Uterus (tissue), 4 donors: ENCODE results near the gene TSPAN32. TPM values are rescaled to one million over a fixed set of nuclear protein-coding genes. Genes with fewer than 3 reads are reported as not detected.
A peak's percentile ranks its signal among the peaks of the same experiment; 100 is the strongest.

Source experiments
- DNase-seq, 2 donors: peaks; one replicate each; pipeline ENCODE4 v3.0.0-alpha.2; 2019 to 2020
- H3K27ac ChIP-seq, 2 donors: fragments of 200-600 bp; sonication (generic); 1 replicate in 1 of 2; 2 replicates in 1 of 2; pipeline ENCODE4 v1.5.1; 2016 to 2018
- H3K27me3 ChIP-seq, 2 donors: fragments of 200-600 bp; sonication (generic); one replicate each; pipeline ENCODE4 v1.5.1; 2018 to 2019; ENCODE audit warnings: control low read depth in 1 of 2
- H3K36me3 ChIP-seq, 2 donors: fragments of 200-600 bp; sonication (generic); one replicate each; pipeline ENCODE4 v1.5.1; 2019; ENCODE audit warnings: control low read depth in 1 of 2
- H3K4me1 ChIP-seq, 2 donors: fragments of 200-600 bp; sonication (generic); one replicate each; pipeline ENCODE4 v1.5.1; 2018 to 2019; ENCODE audit warnings: control low read depth in 1 of 2
- H3K4me3 ChIP-seq, 2 donors: fragments of 200-600 bp; sonication (generic); 1 replicate in 1 of 2; 2 replicates in 1 of 2; pipeline ENCODE4 v1.5.1; 2018 to 2019; ENCODE audit warnings: mild to moderate bottlenecking in 1 of 2
- H3K9me3 ChIP-seq, 2 donors: fragments of 200-600 bp; sonication (generic); one replicate each; pipeline ENCODE4 v1.5.1; 2019; ENCODE audit warnings: control low read depth in 1 of 2
- POLR2A ChIP-seq, 2 donors: fragments of 450-650 bp; IDR thresholded peaks; one replicate each; pipeline ENCODE4 v1.6.1; 2016; ENCODE audit warnings: antibody characterized with exemption in 2 of 2, mild to moderate bottlenecking in 1 of 2, moderate library complexity in 1 of 2
- intact Hi-C: fragments of 100-400 bp; cut with DNase I; formaldehyde crosslinking; loops from one replicate; pipeline ENCODE4 v1.15.1; 2023; ENCODE audit warnings: low total_unique reads
- total RNA-seq, 4 donors: library from RNA; depleted of rRNA in 3 of 4; stranded (reverse); fragments of >200 nt in 3 of 4; gene quantifications; one replicate each; pipeline versions ENCODE4 v1.1.0 to v1.2.4, GENCODE V29; 2014 to 2023
- TF ChIP-seq, protein P1 (sequence below), 4 experiments: fragments of 200-600 bp in 2 of 4; fragments of 450-650 bp in 2 of 4; sonication (generic) in 2 of 4; IDR thresholded peaks; one replicate each; pipeline ENCODE4 v1.5.1; 2016 to 2019; ENCODE audit warnings: antibody characterized with exemption in 4 of 4, mild to moderate bottlenecking in 2 of 4, moderate library complexity in 1 of 4
- donor health status: DM: yes; HTN: yes; CAD: no.

TSPAN32 gene
- total RNA-seq, 4 donors from 2014 or later: 2.5 to 3.3 TPM; not detected in 2

GRCh38 chr11:2298795-2299761 is 2.7 kb upstream of the TSPAN32 start:
- H3K27me3 ChIP-seq: no peaks in the 10 kb centered on the region
- intact Hi-C loops: no loop called here
- TF ChIP-seq POLR2A (IDR thresholded peaks at IDR 0.05): no peak
- TF ChIP-seq, protein P1, sequence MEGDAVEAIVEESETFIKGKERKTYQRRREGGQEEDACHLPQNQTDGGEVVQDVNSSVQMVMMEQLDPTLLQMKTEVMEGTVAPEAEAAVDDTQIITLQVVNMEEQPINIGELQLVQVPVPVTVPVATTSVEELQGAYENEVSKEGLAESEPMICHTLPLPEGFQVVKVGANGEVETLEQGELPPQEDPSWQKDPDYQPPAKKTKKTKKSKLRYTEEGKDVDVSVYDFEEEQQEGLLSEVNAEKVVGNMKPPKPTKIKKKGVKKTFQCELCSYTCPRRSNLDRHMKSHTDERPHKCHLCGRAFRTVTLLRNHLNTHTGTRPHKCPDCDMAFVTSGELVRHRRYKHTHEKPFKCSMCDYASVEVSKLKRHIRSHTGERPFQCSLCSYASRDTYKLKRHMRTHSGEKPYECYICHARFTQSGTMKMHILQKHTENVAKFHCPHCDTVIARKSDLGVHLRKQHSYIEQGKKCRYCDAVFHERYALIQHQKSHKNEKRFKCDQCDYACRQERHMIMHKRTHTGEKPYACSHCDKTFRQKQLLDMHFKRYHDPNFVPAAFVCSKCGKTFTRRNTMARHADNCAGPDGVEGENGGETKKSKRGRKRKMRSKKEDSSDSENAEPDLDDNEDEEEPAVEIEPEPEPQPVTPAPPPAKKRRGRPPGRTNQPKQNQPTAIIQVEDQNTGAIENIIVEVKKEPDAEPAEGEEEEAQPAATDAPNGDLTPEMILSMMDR (IDR thresholded peaks at IDR 0.05): peak in 2 of 4 experiments; percentile 9 to 40
- no peak for DNase-seq
- peaks cover 0 to 5% of the 10 kb centered on the region in 2 donors for H3K4me1 ChIP-seq
- no peaks in the 10 kb centered on the region for H3K9me3 ChIP-seq
- H3K4me3 ChIP-seq: no peak overlapping the region
- no peak overlapping the region for H3K27ac ChIP-seq
- H3K36me3 ChIP-seq: no peaks in the 10 kb centered on the region

DNA sequence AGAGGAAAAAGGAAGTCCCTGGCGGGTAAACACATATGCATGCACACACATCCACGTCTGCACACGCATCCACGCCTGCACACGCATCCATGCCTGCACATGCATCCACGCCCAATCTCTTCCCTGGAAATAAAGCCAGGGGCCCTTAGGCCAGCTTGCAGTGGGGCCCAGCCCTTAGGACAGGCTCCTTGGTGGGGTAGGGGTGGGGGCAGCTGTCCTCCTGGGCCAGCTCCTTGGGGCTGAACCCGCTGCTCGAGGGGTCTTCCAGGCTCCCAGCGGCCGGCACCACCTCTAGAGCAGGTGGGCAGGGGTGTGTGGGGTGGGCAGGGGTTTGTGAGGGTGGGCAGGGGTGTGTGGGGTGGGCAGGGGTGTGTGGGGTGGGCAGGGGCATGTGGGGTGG is 2.0 kb upstream of the TSPAN32 start:
- Histone ChIP-seq H3K36me3 (no peaks in the 10 kb centered on the region), H3K4me1 (peaks cover 3 to 7% of the 10 kb centered on the region in 2 donors), H3K27me3 (no peaks in the 10 kb centered on the region), H3K9me3 (no peaks in the 10 kb centered on the region), H3K4me3 (no peak overlapping the region), H3K27ac (no peak overlapping the region)
- no peak for DNase-seq
- intact Hi-C loops: loop anchor here (5.0 to 10.0 kb wide), 2 partner anchors 105 to 123 kb away; no protein-coding TSS in a partner anchor
- no peak for TF ChIP-seq POLR2A (IDR thresholded peaks at IDR 0.05)
- TF ChIP-seq, protein P1 (IDR thresholded peaks at IDR 0.05): no peak

DNA sequence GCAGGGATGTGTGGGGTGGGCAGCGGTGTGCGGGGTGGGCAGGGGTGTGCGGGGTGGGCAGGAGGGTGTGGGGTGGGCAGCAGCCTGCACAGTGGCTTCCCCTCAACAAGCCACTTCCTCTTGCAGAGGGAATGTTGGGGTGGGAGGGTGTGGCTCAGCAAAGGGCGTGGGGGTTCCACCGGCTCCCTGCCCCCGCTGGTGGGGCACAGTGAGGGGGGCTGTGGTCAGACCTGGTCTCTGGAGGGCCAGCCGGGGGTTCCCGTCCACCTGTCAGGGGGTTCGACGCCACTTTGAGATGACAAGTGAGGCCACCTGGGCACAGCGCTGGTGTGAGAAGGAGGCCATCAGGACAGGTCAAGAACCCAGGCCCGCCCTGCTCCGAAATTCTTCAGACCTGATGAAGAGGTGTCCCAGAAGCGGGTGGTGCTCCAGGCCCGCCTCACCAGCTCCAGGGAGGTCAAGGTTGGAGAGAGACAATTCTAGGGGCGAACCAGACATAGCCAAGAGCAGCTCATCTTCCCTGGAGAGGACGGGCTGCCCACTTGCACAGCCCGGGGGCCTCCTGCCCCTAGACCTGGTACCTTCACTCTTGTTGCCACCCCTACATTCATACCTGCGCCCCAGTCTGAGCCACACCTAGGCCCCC is 1.4 kb upstream of the TSPAN32 start:
- TF ChIP-seq, protein P1 (IDR thresholded peaks at IDR 0.05): no peak
- TF ChIP-seq POLR2A (IDR thresholded peaks at IDR 0.05): no peak
- Histone ChIP-seq H3K27ac (no peak overlapping the region), H3K4me1 (peaks cover 7 to 10% of the 10 kb centered on the region in 2 donors), H3K9me3 (no peaks in the 10 kb centered on the region), H3K4me3 (no peak overlapping the region), H3K36me3 (no peaks in the 10 kb centered on the region), H3K27me3 (no peaks in the 10 kb centered on the region)
- no peak for DNase-seq
- intact Hi-C loops: loop anchor here (5.0 to 10.0 kb wide), 2 partner anchors 106 to 122 kb away; no protein-coding TSS in a partner anchor

GRCh38 chr11:2300936-2301630 is 730 bp upstream of the TSPAN32 start:
- no peak overlapping the region for H3K4me3 ChIP-seq
- TF ChIP-seq, protein P1 (IDR thresholded peaks at IDR 0.05): no peak
- TF ChIP-seq POLR2A (IDR thresholded peaks at IDR 0.05): no peak
- H3K36me3 ChIP-seq: no peaks in the 10 kb centered on the region
- DNase-seq: no peak
- peaks cover 13 to 17% of the 10 kb centered on the region in 2 donors for H3K4me1 ChIP-seq
- H3K9me3 ChIP-seq: no peaks in the 10 kb centered on the region
- no peaks in the 10 kb centered on the region for H3K27me3 ChIP-seq
- intact Hi-C loops: loop anchor here (5.0 to 10.0 kb wide), 2 partner anchors 106 to 121 kb away; no protein-coding TSS in a partner anchor
- no peak overlapping the region for H3K27ac ChIP-seq
